SK-N-SH (cell line): ENCODE measurements around the gene RPL29. TPM values are rescaled to one million over a fixed set of nuclear protein-coding genes. Genes with fewer than 3 reads are reported as not detected.
A peak's percentile ranks its signal among the peaks of the same experiment; 100 is the strongest.

Experiments
- CTCF ChIA-PET: fragments of 300-600, 350-600 bp; formaldehyde crosslinking; extraction: SDS; loops from one replicate; lab custom pipeline; 2021; lab: Yijun Ruan, JAX
- POLR2A ChIA-PET: fragments of 350-600 bp; sonication (Branson Sonifier 250); formaldehyde crosslinking; extraction: SDS; loops from one replicate; lab custom pipeline; 2020; ENCODE audit warnings: antibody characterized with exemption, inconsistent platforms; lab: Yijun Ruan, JAX
- DNase-seq: peaks from one replicate; pipeline ENCODE4 v3.0.0; 2012
- H2AFZ ChIP-seq: fragments of 200-600 bp; sonication (generic); 2 replicates; pipeline ENCODE4 v1.8.1; 2016; ENCODE audit warnings: antibody characterized with exemption, mild to moderate bottlenecking, low read depth
- H3F3A ChIP-seq: fragments of 200-600 bp; sonication (generic); replicated peaks from 2 replicates; pipeline ENCODE3; 2016; ENCODE audit warnings: antibody characterized with exemption, mild to moderate bottlenecking; ENCODE audit not compliant: insufficient read depth
- H3K27ac ChIP-seq, 2 experiments: fragments of 200-500 bp in 1 of 2; fragments of 200-600 bp in 1 of 2; sonication (Bioruptor generic) in 1 of 2; sonication (generic), shearing (Covaris generic) in 1 of 2; 2 replicates each; pipeline versions ENCODE4 v1.5.1 to v1.6.1; 2014 to 2016; ENCODE audit warnings: low read depth in 2 of 2, inconsistent platforms in 1 of 2, low read length in 1 of 2, mild to moderate bottlenecking in 1 of 2, mixed read lengths in 1 of 2
- H3K27me3 ChIP-seq: fragments of 200-600 bp; sonication (generic), shearing (Covaris generic); 2 replicates; pipeline ENCODE4 v1.6.1; 2016; ENCODE audit warnings: mixed run types; ENCODE audit not compliant: insufficient read depth
- H3K36me3 ChIP-seq, 2 experiments: fragments of 200-500 bp in 1 of 2; fragments of 200-600 bp in 1 of 2; sonication (Bioruptor generic) in 1 of 2; sonication (generic) in 1 of 2; replicated peaks in 1 of 2; 2 replicates each; pipeline versions ENCODE3 to v1.5.1; 2014 to 2016; ENCODE audit warnings: low read length in 1 of 2, mild to moderate bottlenecking in 1 of 2; ENCODE audit not compliant: insufficient read depth in 2 of 2, control insufficient read depth in 1 of 2
- H3K4me1 ChIP-seq, 2 experiments: fragments of 200-500 bp in 1 of 2; fragments of 200-600 bp in 1 of 2; sonication (Bioruptor generic) in 1 of 2; sonication (generic), shearing (Covaris generic) in 1 of 2; 2 replicates each; pipeline versions ENCODE4 v1.5.1 to v1.6.1; 2014 to 2016; ENCODE audit warnings: low read depth in 1 of 2, low read length in 1 of 2, mixed run types in 1 of 2; ENCODE audit not compliant: insufficient read depth in 2 of 2, control insufficient read depth in 1 of 2
- H3K4me2 ChIP-seq: fragments of 200-600 bp; sonication (generic), shearing (Covaris generic); 2 replicates; pipeline ENCODE4 v1.6.1; 2017; ENCODE audit warnings: mixed run types
- H3K4me3 ChIP-seq, 2 experiments: fragments of 200-500 bp in 1 of 2; fragments of 200-600 bp in 1 of 2; sonication (Bioruptor generic) in 1 of 2; sonication (generic), shearing (Covaris generic) in 1 of 2; 2 replicates each; pipeline versions ENCODE4 v1.5.1 to v1.8.1; 2014 to 2016; ENCODE audit warnings: low read depth in 2 of 2, inconsistent platforms in 1 of 2, low read length in 1 of 2, mild to moderate bottlenecking in 1 of 2, mixed read lengths in 1 of 2, moderate library complexity in 1 of 2
- H3K79me2 ChIP-seq: fragments of 200-600 bp; sonication (generic); 2 replicates; pipeline ENCODE4 v1.8.1; 2017; ENCODE audit warnings: mild to moderate bottlenecking; ENCODE audit not compliant: insufficient read depth
- H3K9ac ChIP-seq: fragments of 200-600 bp; sonication (generic); 2 replicates; pipeline ENCODE4 v1.6.1; 2017; ENCODE audit warnings: mixed run types
- H3K9me2 ChIP-seq: fragments of 200-600 bp; sonication (generic); 2 replicates; pipeline ENCODE4 v1.6.1; 2017; ENCODE audit warnings: mixed run types
- H3K9me3 ChIP-seq: fragments of 200-600 bp; sonication (generic); 2 replicates; pipeline ENCODE4 v1.6.1; 2017; ENCODE audit warnings: mixed run types, mild to moderate bottlenecking, moderate library complexity
- H4K20me1 ChIP-seq: fragments of 200-600 bp; sonication (generic); 2 replicates; pipeline ENCODE4 v1.6.1; 2017; ENCODE audit warnings: mild to moderate bottlenecking, mixed run types; ENCODE audit not compliant: insufficient read depth
- CHD2 ChIP-seq: fragments of 150-350 bp; IDR thresholded peaks from 2 replicates; pipeline ENCODE4 v1.6.1; 2018; ENCODE audit warnings: low read length; ENCODE audit not compliant: partially characterized antibody
- ELF1 ChIP-seq: IDR thresholded peaks from 2 replicates; pipeline ENCODE4 v1.4.0; 2012
- FOXJ3 ChIP-seq: sonication (generic); formaldehyde crosslinking; IDR thresholded peaks from 2 replicates; pipeline ENCODE4 v1.5.1; 2020; ENCODE audit warnings: mild to moderate bottlenecking, missing genetic modification reagents
- MXI1 ChIP-seq: IDR thresholded peaks from 2 replicates; pipeline ENCODE4 v1.6.1; 2012; ENCODE audit warnings: mild to moderate bottlenecking, low read depth, low read length, improper control_type of control experiment
- NFIC ChIP-seq: IDR thresholded peaks from 2 replicates; pipeline ENCODE4 v1.4.0; 2012; ENCODE audit warnings: borderline replicate concordance
- RAD21 ChIP-seq: IDR thresholded peaks from 2 replicates; pipeline ENCODE4 v1.6.1; 2012; ENCODE audit warnings: mild to moderate bottlenecking, low read length
- RXRA ChIP-seq: IDR thresholded peaks from 2 replicates; pipeline ENCODE4 v1.4.0; 2012; ENCODE audit warnings: low read depth, mild to moderate bottlenecking, borderline replicate concordance
- SIN3A ChIP-seq: IDR thresholded peaks from 2 replicates; pipeline ENCODE4 v1.6.1; 2012; ENCODE audit warnings: low read depth, mild to moderate bottlenecking, low read length, moderate library complexity, borderline replicate concordance
- SMC3 ChIP-seq: IDR thresholded peaks from 2 replicates; pipeline ENCODE4 v1.6.1; 2012; ENCODE audit warnings: low read depth, low read length, improper control_type of control experiment
- TCF12 ChIP-seq: IDR thresholded peaks from 2 replicates; pipeline ENCODE4 v1.4.0; 2012
- YY1 ChIP-seq: IDR thresholded peaks from 2 replicates; pipeline ENCODE4 v1.4.0; 2012; ENCODE audit warnings: low read depth, mild to moderate bottlenecking
- ZBTB33 ChIP-seq: IDR thresholded peaks from 2 replicates; pipeline ENCODE4 v1.4.0; 2012; ENCODE audit warnings: low read depth, borderline replicate concordance
- WGBS: methylation state at CpG from one replicate; pipeline ENCODE4 v1.1.6; 2017; ENCODE audit warnings: low lambda C conversion rate; 5-methylcytosine and 5-hydroxymethylcytosine counted together
- polyA plus RNA-seq, 3 experiments: library from polyadenylated mRNA; depleted of rRNA; stranded (reverse); fragments of >200 nt; gene quantifications; 2 replicates each; pipeline ENCODE4 v1.2.3, GENCODE V29; 2012
- TF ChIP-seq, protein P1 (sequence below): IDR thresholded peaks from 2 replicates; pipeline ENCODE4 v1.6.1; 2012; ENCODE audit warnings: mild to moderate bottlenecking, low read depth, low read length, moderate library complexity
- TF ChIP-seq, protein P2 (sequence below): fragments of 200-600 bp; sonication (generic); IDR thresholded peaks from 2 replicates; pipeline ENCODE4 v1.6.1; 2017; ENCODE audit warnings: antibody characterized with exemption, mild to moderate bottlenecking, moderate library complexity
- TF ChIP-seq, protein P3 (sequence below): IDR thresholded peaks from 2 replicates; pipeline ENCODE4 v1.4.0; 2012; ENCODE audit warnings: low read depth

Gene RPL29
- polyA plus RNA-seq, 1 of the 3 experiments (the other 2 are of a cell fraction) = 3,173 TPM

DNA sequence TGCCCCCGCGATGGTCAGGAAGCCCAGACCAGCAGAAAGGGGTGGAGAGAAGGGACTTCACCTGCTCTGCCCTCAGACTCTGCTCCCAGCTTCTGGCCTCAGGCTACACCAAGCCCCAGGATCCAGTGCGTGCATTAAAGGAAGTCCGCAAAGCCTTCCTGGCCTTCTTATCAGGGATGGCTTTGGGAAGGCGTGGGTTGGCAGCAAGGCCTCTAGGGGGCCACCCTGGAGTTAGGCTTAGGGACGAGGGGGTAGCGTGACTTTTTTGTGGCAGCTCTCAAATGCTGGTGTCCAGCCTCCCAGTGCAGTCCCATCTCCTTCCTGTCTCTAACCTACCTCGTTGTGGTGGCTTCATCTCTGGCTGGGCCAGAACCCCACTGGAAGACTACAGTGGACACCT, 18.9 kb upstream of the RPL29 start:
- H3K9ac ChIP-seq = no peak overlapping the region
- no peaks in the 10 kb centered on the region for H3K9me3 ChIP-seq
- H3K79me2 ChIP-seq = no peaks in the 10 kb centered on the region
- TF ChIP-seq SMC3 (no peak), RAD21 (peak; percentile 49), MXI1 (no peak), NFIC (no peak), ELF1 (no peak), TCF12 (no peak), YY1 (no peak)
- TF ChIP-seq, protein P1, sequence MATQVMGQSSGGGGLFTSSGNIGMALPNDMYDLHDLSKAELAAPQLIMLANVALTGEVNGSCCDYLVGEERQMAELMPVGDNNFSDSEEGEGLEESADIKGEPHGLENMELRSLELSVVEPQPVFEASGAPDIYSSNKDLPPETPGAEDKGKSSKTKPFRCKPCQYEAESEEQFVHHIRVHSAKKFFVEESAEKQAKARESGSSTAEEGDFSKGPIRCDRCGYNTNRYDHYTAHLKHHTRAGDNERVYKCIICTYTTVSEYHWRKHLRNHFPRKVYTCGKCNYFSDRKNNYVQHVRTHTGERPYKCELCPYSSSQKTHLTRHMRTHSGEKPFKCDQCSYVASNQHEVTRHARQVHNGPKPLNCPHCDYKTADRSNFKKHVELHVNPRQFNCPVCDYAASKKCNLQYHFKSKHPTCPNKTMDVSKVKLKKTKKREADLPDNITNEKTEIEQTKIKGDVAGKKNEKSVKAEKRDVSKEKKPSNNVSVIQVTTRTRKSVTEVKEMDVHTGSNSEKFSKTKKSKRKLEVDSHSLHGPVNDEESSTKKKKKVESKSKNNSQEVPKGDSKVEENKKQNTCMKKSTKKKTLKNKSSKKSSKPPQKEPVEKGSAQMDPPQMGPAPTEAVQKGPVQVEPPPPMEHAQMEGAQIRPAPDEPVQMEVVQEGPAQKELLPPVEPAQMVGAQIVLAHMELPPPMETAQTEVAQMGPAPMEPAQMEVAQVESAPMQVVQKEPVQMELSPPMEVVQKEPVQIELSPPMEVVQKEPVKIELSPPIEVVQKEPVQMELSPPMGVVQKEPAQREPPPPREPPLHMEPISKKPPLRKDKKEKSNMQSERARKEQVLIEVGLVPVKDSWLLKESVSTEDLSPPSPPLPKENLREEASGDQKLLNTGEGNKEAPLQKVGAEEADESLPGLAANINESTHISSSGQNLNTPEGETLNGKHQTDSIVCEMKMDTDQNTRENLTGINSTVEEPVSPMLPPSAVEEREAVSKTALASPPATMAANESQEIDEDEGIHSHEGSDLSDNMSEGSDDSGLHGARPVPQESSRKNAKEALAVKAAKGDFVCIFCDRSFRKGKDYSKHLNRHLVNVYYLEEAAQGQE = no peak
- TF ChIP-seq, protein P2, sequence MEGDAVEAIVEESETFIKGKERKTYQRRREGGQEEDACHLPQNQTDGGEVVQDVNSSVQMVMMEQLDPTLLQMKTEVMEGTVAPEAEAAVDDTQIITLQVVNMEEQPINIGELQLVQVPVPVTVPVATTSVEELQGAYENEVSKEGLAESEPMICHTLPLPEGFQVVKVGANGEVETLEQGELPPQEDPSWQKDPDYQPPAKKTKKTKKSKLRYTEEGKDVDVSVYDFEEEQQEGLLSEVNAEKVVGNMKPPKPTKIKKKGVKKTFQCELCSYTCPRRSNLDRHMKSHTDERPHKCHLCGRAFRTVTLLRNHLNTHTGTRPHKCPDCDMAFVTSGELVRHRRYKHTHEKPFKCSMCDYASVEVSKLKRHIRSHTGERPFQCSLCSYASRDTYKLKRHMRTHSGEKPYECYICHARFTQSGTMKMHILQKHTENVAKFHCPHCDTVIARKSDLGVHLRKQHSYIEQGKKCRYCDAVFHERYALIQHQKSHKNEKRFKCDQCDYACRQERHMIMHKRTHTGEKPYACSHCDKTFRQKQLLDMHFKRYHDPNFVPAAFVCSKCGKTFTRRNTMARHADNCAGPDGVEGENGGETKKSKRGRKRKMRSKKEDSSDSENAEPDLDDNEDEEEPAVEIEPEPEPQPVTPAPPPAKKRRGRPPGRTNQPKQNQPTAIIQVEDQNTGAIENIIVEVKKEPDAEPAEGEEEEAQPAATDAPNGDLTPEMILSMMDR = peak; percentile 47
- TF ChIP-seq, all 33 proteins: peak for 2
- Histone ChIP-seq H2AFZ (no peak overlapping the region), H3K27ac (peak overlapping the region in 1 of 2 experiments; percentile 98; a peak in 2 of 4 replicates), H4K20me1 (no peaks in the 10 kb centered on the region), H3K9me2 (no peaks in the 10 kb centered on the region), H3F3A (no peaks in the 10 kb centered on the region), H3K27me3 (no peaks in the 10 kb centered on the region), H3K4me1 (peaks cover 0 to 57% of the 10 kb centered on the region in 2 experiments; a peak in 1 of 4 replicates), H3K4me2 (no peak overlapping the region), H3K36me3 (no peaks in the 10 kb centered on the region), H3K4me3 (no peak overlapping the region)
- 98% methylated on average over 5 of the region's 8 CpGs for WGBS
- DNase-seq = no peak
- ChIA-PET CTCF (interaction anchor here (1.2 to 24.7 kb wide), 8 partner anchors 8 to 108 kb away, joined by 3 to 983 read pairs (median 6); partner anchors contain the start of gene DUSP7), POLR2A (interaction anchor here (0.7 to 2.7 kb wide), 7 partner anchors 9 to 27 kb away, joined by 3 to 23 read pairs (median 6); partner anchors contain the start of gene RPL29)

DNA sequence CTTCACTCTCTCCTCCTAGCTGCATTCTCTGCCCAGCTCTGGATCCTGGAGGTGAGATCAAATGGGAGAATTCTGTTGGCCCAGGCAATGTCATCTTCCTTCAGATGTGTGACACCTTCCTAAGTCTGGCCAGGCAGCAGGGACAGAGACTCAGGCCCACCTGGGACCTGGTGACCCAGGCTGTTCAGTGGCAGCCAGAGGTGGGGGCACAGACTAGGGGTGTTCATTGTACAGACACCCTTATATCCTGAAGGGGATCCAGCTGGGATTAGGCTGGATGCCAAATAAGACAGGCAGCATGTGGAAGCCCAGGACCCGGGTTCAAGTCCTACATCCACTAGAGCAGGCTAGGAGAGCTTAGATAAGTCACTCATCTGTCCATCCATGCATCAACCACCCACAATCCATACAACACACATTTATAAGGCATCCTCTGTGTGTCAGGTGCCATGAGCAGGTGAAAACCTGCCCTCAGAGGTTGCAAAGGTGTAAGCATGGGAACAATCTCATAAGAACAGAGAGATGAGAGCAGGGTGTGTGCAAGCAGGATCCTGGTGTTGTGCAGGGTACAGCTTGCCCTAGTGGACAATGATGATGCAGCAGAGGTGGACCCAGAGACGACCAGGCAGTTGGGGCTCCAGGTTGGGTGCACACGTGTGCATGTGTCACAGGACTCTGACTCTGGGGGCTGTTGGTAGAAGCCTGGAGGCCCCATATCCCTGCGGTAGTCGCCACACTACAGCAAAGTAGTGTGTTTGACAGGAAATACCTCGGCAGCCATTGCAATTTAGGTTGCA, 18.3 kb upstream of the RPL29 start:
- H3K9me2 ChIP-seq = no peaks in the 10 kb centered on the region
- H3K9ac ChIP-seq = no peak overlapping the region
- POLR2A ChIA-PET = interaction anchor here (1.5 to 2.7 kb wide), 4 partner anchors 15 to 28 kb away, joined by 5 to 23 read pairs (median 8); partner anchors contain the start of gene RPL29
- H3K9me3 ChIP-seq = no peaks in the 10 kb centered on the region
- no peak overlapping the region for H2AFZ ChIP-seq
- H3K27me3 ChIP-seq = no peaks in the 10 kb centered on the region
- WGBS = 80% methylated on average over 5 of the region's 6 CpGs
- H3K36me3 ChIP-seq = no peaks in the 10 kb centered on the region
- peaks cover 0 to 51% of the 10 kb centered on the region in 2 experiments; a peak in 1 of 4 replicates for H3K4me1 ChIP-seq
- no peaks in the 10 kb centered on the region for H3F3A ChIP-seq
- CTCF ChIA-PET = interaction anchor here (1.1 to 24.7 kb wide), 6 partner anchors 9 to 57 kb away, joined by 3 to 983 read pairs (median 4); partner anchors contain the start of gene DUSP7
- no peaks in the 10 kb centered on the region for H4K20me1 ChIP-seq
- H3K4me2 ChIP-seq = no peak overlapping the region
- H3K79me2 ChIP-seq = no peaks in the 10 kb centered on the region
- no peak for DNase-seq
- H3K4me3 ChIP-seq = no peak overlapping the region
- peak overlapping the region in 1 of 2 experiments; percentile 98; a peak in 2 of 4 replicates for H3K27ac ChIP-seq
- no peak for TF ChIP-seq SIN3A
- TF ChIP-seq, protein P3, sequence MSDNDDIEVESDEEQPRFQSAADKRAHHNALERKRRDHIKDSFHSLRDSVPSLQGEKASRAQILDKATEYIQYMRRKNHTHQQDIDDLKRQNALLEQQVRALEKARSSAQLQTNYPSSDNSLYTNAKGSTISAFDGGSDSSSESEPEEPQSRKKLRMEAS = no peak
- TF ChIP-seq ZBTB33 = no peak
- TF ChIP-seq CHD2 = no peak
- no peak for TF ChIP-seq ELF1
- no peak for TF ChIP-seq FOXJ3 (CRISPR knock-in tag)
- no peak for TF ChIP-seq SMC3
- TF ChIP-seq TCF12 = no peak
- TF ChIP-seq MXI1 = no peak
- TF ChIP-seq RXRA = no peak
